ENCODE data around the gene ZFPM1.

The ZFPM1 gene

DNA sequence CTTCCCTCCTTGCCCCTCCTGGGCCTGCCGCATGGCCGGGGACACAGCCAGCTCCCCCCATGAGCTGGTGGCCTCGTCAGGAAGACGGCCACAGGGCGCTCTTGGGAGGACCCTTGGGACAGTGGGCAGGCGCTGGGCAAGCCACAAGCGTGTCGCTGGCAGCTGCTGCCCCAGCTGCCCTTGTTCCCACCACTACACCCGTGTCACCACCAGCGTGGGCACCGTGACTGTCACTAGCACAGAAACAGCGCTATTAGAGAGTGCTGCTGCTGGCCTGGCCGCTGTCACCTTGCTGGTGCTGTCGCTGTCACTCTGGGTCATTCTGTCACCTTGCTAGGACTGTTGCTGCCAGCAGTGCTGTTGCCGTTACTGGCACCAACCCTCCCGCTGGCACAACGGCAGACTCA lies 47.2 kb downstream of the ZFPM1 start:
- DNase-seq (ENCODE audit: low read depth in 2 of 2): no peak
- H3K4me3 ChIP-seq (replicated peaks in 1 of 2; ENCODE audit: low read depth in 2 of 2, low read length in 2 of 2): no peak overlapping the region
- TF ChIP-seq, protein P1, sequence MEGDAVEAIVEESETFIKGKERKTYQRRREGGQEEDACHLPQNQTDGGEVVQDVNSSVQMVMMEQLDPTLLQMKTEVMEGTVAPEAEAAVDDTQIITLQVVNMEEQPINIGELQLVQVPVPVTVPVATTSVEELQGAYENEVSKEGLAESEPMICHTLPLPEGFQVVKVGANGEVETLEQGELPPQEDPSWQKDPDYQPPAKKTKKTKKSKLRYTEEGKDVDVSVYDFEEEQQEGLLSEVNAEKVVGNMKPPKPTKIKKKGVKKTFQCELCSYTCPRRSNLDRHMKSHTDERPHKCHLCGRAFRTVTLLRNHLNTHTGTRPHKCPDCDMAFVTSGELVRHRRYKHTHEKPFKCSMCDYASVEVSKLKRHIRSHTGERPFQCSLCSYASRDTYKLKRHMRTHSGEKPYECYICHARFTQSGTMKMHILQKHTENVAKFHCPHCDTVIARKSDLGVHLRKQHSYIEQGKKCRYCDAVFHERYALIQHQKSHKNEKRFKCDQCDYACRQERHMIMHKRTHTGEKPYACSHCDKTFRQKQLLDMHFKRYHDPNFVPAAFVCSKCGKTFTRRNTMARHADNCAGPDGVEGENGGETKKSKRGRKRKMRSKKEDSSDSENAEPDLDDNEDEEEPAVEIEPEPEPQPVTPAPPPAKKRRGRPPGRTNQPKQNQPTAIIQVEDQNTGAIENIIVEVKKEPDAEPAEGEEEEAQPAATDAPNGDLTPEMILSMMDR (IDR thresholded peaks at IDR 0.05; ENCODE audit: low read depth, low read length): no peak

DNA sequence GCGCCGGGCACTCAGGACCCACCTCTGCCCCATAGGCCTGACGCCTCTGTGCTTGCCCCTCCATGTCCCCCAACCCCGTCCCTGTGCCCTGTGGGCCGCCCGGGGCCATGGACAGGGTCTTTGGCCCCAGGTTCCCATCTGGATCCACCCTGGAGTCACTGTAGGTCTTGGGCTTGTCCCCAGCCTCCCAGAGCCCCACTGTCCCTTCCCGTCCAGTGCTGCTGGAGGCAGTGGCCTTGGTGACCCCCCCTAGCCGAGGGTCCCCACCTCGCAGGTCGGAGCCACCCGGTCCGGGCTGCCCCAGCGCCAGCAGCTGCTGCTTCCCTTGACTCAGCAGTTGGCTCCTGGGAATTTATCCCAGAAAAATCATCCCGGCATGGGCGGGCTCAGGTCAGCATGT lies 49.3 kb downstream of the ZFPM1 start:
- H3K4me3 ChIP-seq (replicated peaks in 1 of 2; ENCODE audit: low read depth in 2 of 2, low read length in 2 of 2): no peak overlapping the region
- TF ChIP-seq, protein P1 (IDR thresholded peaks at IDR 0.05; ENCODE audit: low read depth, low read length): no peak
- no peak for DNase-seq (ENCODE audit: low read depth in 2 of 2)

DNA sequence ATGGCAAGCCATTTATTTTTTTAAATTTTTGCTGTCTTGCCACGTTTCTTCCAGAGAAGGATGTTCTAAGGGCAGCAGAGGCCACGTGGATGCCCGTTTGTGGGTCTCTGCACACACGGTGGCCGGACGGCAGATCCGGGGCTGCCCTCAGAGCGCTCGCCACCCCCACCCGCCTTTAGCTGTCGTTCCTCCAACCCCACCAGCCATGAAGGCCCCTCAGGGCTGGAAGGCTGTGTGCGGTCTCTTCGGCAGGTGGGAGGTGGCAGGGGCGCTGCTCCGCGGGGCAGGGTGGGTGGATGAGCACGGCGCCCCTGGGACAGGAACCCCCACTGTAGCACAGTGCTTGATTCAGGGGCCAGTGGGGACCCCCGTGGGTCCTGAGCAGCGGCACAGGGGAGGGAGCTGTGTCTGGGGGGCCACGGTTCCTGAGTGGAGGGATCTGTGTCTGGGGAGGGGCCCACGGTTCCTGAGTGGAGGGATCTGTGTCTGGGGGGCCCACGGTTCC lies 49.7 kb downstream of the ZFPM1 start:
- H3K4me3 ChIP-seq (replicated peaks in 1 of 2; ENCODE audit: low read depth in 2 of 2, low read length in 2 of 2): no peak overlapping the region
- TF ChIP-seq, protein P1 (IDR thresholded peaks at IDR 0.05; ENCODE audit: low read depth, low read length): no peak
- no peak for DNase-seq (ENCODE audit: low read depth in 2 of 2)

DNA sequence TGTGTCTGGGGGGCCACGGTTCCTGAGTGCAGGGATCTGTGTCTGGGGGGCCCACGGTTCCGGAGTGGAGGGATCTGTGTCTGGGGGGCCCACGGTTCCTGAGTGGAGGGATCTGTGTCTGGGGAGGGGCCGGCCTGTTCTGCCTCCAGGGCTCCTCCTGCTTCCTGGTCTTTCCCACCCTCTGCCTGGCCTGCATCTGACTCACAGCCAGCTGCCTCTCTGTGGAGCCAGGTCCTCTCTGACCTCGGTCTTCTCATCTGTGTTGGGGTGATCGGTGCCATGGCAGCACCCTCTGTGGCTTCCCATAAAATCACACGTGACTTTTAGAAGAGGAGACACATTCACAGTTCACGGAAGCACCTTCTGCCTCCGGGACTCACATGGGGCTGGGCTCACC lies 50.3 kb downstream of the ZFPM1 start:
- peak in 1 of 2 donors; percentile 9 for DNase-seq (ENCODE audit: low read depth in 2 of 2)
- H3K4me3 ChIP-seq (replicated peaks in 1 of 2; ENCODE audit: low read depth in 2 of 2, low read length in 2 of 2): no peak overlapping the region
- TF ChIP-seq, protein P1 (IDR thresholded peaks at IDR 0.05; ENCODE audit: low read depth, low read length): no peak

DNA sequence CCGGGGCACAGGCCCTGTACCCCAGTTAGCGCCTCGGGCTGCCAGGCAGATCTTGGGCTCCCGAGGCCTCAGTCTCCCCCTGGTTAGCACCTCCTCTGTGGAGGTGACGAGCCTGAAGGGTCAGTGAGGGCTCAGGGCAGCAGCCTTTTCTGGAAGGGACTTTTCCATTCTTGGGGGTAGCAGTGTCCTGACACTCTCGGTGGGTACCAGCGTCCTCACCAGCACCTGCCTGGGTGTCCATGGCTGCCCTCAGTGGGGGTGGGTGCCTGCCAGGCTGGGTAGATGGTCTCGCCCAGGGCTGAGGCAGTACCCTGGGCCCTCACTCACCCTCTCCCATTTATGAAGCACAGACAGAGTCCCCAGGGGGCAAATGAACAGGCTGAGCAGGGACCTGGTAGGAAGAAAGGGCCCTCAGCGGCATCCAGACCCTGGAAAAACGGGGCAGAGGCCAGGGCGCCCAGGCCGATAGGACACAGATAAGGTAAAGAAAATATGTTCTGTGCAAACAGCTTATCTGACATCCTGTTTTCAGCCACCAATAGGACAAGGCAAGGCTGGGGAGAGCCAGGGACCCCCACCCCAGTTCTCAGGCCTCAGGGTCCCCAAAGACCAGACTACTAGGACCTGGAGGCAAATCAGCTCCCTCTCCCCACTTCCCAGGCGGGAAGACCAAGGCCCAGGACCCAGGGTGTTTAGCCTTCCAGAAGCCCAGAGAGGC lies 50.9 kb downstream of the ZFPM1 start:
- TF ChIP-seq, protein P1 (IDR thresholded peaks at IDR 0.05; ENCODE audit: low read depth, low read length): no peak
- no peak overlapping the region for H3K4me3 ChIP-seq (replicated peaks in 1 of 2; ENCODE audit: low read depth in 2 of 2, low read length in 2 of 2)
- no peak for DNase-seq (ENCODE audit: low read depth in 2 of 2)

DNA sequence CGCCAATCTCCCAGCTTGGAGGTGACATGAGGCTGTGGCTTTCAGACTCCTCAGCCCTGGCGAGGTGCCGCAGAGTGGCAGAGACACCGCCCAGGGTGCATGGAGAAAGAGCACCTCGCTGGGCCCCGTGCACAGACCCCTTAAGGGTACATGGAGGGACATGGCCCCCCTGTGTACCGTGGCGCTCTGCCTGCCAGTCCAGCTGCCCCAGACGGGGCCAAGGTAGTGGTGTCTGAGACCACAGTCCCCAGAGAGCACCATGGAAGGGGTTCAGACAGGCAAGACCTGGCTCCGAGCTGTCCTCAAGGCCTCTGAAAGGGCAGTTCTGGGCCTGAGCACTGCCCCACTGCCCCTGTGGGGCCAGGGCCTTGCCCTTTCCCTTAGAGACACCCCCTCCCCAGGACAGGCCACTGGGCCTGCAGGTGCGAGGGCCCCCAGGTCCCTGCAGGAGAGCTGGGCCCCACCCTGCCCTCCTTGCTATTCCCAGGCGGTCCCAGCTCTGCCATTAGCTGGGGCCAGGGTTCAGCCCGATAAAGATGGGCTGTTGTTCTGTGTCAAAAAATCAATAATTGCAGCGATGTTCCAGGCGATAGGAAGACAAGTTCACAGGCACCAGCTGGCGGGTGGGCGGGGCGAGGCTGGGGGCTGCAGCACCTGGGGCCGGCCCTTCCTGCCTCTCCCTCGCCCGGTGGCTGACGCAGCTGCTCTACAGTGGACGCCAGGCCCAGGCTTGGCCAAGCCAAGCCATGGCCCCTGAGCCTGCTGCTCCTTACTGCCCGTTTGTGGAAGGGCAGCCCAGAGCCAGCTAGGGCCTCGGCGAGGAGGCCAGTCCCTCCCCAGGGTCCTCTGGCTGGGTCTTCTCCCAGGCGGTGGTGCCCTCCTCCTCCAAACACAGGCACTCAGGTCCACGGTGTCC lies 51.7 kb downstream of the ZFPM1 start:
- no peak for DNase-seq (ENCODE audit: low read depth in 2 of 2)
- TF ChIP-seq, protein P1 (IDR thresholded peaks at IDR 0.05; ENCODE audit: low read depth, low read length): no peak
- H3K4me3 ChIP-seq (replicated peaks in 1 of 2; ENCODE audit: low read depth in 2 of 2, low read length in 2 of 2): no peak overlapping the region
